Measurements from ENCODE around the gene FGG. TPM values are rescaled to one million over a fixed set of nuclear protein-coding genes. Genes with fewer than 3 reads are reported as not detected.

FGG gene
- polyA plus RNA-seq, 1 donor (not counting 4 experiments of a cell fraction or from before 2014, with no cell fraction given): 0.17 TPM

- Histone ChIP-seq H3K4me1 (ENCODE audit: control insufficient read depth, extremely low read depth, insufficient read depth, low read length) (no peaks in the 10 kb centered on the region), H3K27me3 (ENCODE audit: control insufficient read depth, extremely low read depth, insufficient read depth, low read length) (no peaks in the 10 kb centered on the region), H3K9me3 (ENCODE audit: control insufficient read depth, low read depth, low read length) (no peaks in the 10 kb centered on the region), H4K20me1 (ENCODE audit: control insufficient read depth, extremely low read depth, insufficient read depth, low read length) (no peaks in the 10 kb centered on the region), H3K9me1 (ENCODE audit: control insufficient read depth, extremely low read depth, insufficient read depth, low read length) (no peaks in the 10 kb centered on the region), H3K4me3 (ENCODE audit: control insufficient read depth in 2 of 3, extremely low read depth in 1 of 3, insufficient read depth in 2 of 3, low read depth in 1 of 3, low read length in 3 of 3) (no peak overlapping the region), H3K79me2 (ENCODE audit: control insufficient read depth, insufficient read depth, low read length) (no peaks in the 10 kb centered on the region), H3K9ac (ENCODE audit: control insufficient read depth, extremely low read depth, insufficient read depth, low read length) (no peak overlapping the region), H3K36me3 (ENCODE audit: control insufficient read depth in 2 of 2, extremely low read depth in 1 of 2, insufficient read depth in 2 of 2, low read length in 2 of 2) (no peaks in the 10 kb centered on the region), H2AFZ (ENCODE audit: control insufficient read depth, low read length) (no peak overlapping the region), H3K4me2 (ENCODE audit: control insufficient read depth, extremely low read depth, insufficient read depth, low read depth, low read length) (no peak overlapping the region), H3K27ac (ENCODE audit: control insufficient read depth, insufficient read depth, low read length) (no peak overlapping the region)
- FAIRE-seq: no peak
- dilution Hi-C loops (cut with MboI; ENCODE audit: extremely low pct_ligation_motif_present, low sequenced_read_pairs): no loop called here
- no peak for TF ChIP-seq EZH2 (IDR thresholded peaks at IDR 0.05; ENCODE audit: low read length)
- TF ChIP-seq, protein P1, sequence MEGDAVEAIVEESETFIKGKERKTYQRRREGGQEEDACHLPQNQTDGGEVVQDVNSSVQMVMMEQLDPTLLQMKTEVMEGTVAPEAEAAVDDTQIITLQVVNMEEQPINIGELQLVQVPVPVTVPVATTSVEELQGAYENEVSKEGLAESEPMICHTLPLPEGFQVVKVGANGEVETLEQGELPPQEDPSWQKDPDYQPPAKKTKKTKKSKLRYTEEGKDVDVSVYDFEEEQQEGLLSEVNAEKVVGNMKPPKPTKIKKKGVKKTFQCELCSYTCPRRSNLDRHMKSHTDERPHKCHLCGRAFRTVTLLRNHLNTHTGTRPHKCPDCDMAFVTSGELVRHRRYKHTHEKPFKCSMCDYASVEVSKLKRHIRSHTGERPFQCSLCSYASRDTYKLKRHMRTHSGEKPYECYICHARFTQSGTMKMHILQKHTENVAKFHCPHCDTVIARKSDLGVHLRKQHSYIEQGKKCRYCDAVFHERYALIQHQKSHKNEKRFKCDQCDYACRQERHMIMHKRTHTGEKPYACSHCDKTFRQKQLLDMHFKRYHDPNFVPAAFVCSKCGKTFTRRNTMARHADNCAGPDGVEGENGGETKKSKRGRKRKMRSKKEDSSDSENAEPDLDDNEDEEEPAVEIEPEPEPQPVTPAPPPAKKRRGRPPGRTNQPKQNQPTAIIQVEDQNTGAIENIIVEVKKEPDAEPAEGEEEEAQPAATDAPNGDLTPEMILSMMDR (optimal IDR thresholded peaks at IDR 0.05 in 1 of 3, IDR thresholded peaks at IDR 0.05 in 1 of 3, conservative IDR thresholded peaks at IDR 0.05 in 1 of 3; ENCODE audit: extremely low read depth in 1 of 3, insufficient read depth in 2 of 3, low read length in 3 of 3): no peak
- no peak for DNase-seq (ENCODE audit: low read depth, low spot score)
Measured at GRCh38 chr4:154565704-154566103, 46.8 kb downstream of the FGG start.

- Histone ChIP-seq H3K27ac (ENCODE audit: control insufficient read depth, insufficient read depth, low read length) (no peak overlapping the region), H3K9me3 (ENCODE audit: control insufficient read depth, low read depth, low read length) (no peaks in the 10 kb centered on the region), H3K9me1 (ENCODE audit: control insufficient read depth, extremely low read depth, insufficient read depth, low read length) (no peaks in the 10 kb centered on the region), H4K20me1 (ENCODE audit: control insufficient read depth, extremely low read depth, insufficient read depth, low read length) (no peaks in the 10 kb centered on the region), H3K27me3 (ENCODE audit: control insufficient read depth, extremely low read depth, insufficient read depth, low read length) (no peaks in the 10 kb centered on the region), H2AFZ (ENCODE audit: control insufficient read depth, low read length) (no peak overlapping the region), H3K4me1 (ENCODE audit: control insufficient read depth, extremely low read depth, insufficient read depth, low read length) (no peaks in the 10 kb centered on the region), H3K4me2 (ENCODE audit: control insufficient read depth, extremely low read depth, insufficient read depth, low read depth, low read length) (no peak overlapping the region), H3K4me3 (ENCODE audit: control insufficient read depth in 2 of 3, extremely low read depth in 1 of 3, insufficient read depth in 2 of 3, low read depth in 1 of 3, low read length in 3 of 3) (no peak overlapping the region), H3K9ac (ENCODE audit: control insufficient read depth, extremely low read depth, insufficient read depth, low read length) (no peak overlapping the region), H3K79me2 (ENCODE audit: control insufficient read depth, insufficient read depth, low read length) (no peaks in the 10 kb centered on the region), H3K36me3 (ENCODE audit: control insufficient read depth in 2 of 2, extremely low read depth in 1 of 2, insufficient read depth in 2 of 2, low read length in 2 of 2) (no peaks in the 10 kb centered on the region)
- DNase-seq (ENCODE audit: low read depth, low spot score): no peak
- no peak for FAIRE-seq
- TF ChIP-seq, protein P1 (optimal IDR thresholded peaks at IDR 0.05 in 1 of 3, IDR thresholded peaks at IDR 0.05 in 1 of 3, conservative IDR thresholded peaks at IDR 0.05 in 1 of 3; ENCODE audit: extremely low read depth in 1 of 3, insufficient read depth in 2 of 3, low read length in 3 of 3): no peak
- no peak for TF ChIP-seq EZH2 (IDR thresholded peaks at IDR 0.05; ENCODE audit: low read length)
- dilution Hi-C loops (cut with MboI; ENCODE audit: extremely low pct_ligation_motif_present, low sequenced_read_pairs): no loop called here
Measured at GRCh38 chr4:154564311-154564710, 48.1 kb downstream of the FGG start.
